K562 (cell line): Measurements from ENCODE around the gene PRRC2A. TPM values are rescaled to one million over a fixed set of nuclear protein-coding genes. Genes with fewer than 3 reads are reported as not detected.
A peak's percentile ranks its signal among the peaks of the same experiment; 100 is the strongest.

Source experiments
- CBFB ChIP-seq: sonication (generic); formaldehyde crosslinking; IDR thresholded peaks from 2 replicates; pipeline ENCODE4 v1.4.0; 2020; ENCODE audit warnings: mild to moderate bottlenecking, missing genetic modification reagents
- EP300 ChIP-seq: IDR thresholded peaks from 2 replicates; pipeline ENCODE4 v1.6.1; 2012; ENCODE audit warnings: low read length, improper control_type of control experiment
- ETV5 ChIP-seq: sonication (generic); formaldehyde crosslinking; IDR thresholded peaks from 2 replicates; pipeline ENCODE4 v1.4.0; 2020; ENCODE audit warnings: low read depth, mild to moderate bottlenecking, missing genetic modification reagents
- FIP1L1 ChIP-seq: fragments of 200-400 bp; formaldehyde crosslinking; IDR thresholded peaks from 2 replicates; pipeline ENCODE4 v1.6.1; 2018; ENCODE audit warnings: mild to moderate bottlenecking, low read depth, low read length; ENCODE audit not compliant: poor library complexity, severe bottlenecking
- LCOR ChIP-seq: sonication (generic); formaldehyde crosslinking; IDR thresholded peaks from 2 replicates; pipeline ENCODE4 v1.8.0; 2022; ENCODE audit warnings: mild to moderate bottlenecking, missing genetic modification reagents
- MEIS2 ChIP-seq: fragments of 450-650 bp; IDR thresholded peaks from 2 replicates; pipeline ENCODE4 v1.6.1; 2014; ENCODE audit warnings: mild to moderate bottlenecking; ENCODE audit not compliant: partially characterized antibody
- MTA1 ChIP-seq: fragments of 450-650 bp; IDR thresholded peaks from 2 replicates; pipeline ENCODE4 v1.6.1; 2017; ENCODE audit warnings: borderline replicate concordance
- NR2C2 ChIP-seq, 2 experiments: fragments of 200-800 bp in 1 of 2; sonication (Bioruptor generic) in 1 of 2; sonication (generic) in 1 of 2; formaldehyde crosslinking in 1 of 2; IDR thresholded peaks; 2 replicates each; pipeline versions ENCODE4 v1.6.1 to v1.8.0; 2016 to 2022; ENCODE audit warnings: mild to moderate bottlenecking in 1 of 2, missing compliant biosample characterization in 1 of 2, missing genetic modification characterization in 1 of 2, missing genetic modification reagents in 1 of 2
- PHF21A ChIP-seq: fragments of 450-650 bp; IDR thresholded peaks from 2 replicates; pipeline ENCODE4 v1.6.1; 2017; ENCODE audit warnings: low read depth, borderline replicate concordance
- POLR2AphosphoS5 ChIP-seq: IDR thresholded peaks from 2 replicates; pipeline ENCODE4 v1.6.1; 2011; ENCODE audit warnings: mild to moderate bottlenecking, low read depth, low read length, moderate library complexity; ENCODE audit not compliant: control insufficient read depth, insufficient read depth
- RAD21 ChIP-seq, 2 experiments: fragments of 250-450 bp in 1 of 2; fragments of 450-650 bp in 1 of 2; sonication (Bioruptor Pico) in 1 of 2; formaldehyde crosslinking in 1 of 2; IDR thresholded peaks in 1 of 2; conservative IDR thresholded peaks in 1 of 2; 2 replicates each; pipeline versions ENCODE4 v1.4.0 to v1.8.0; 2020 to 2022; ENCODE audit warnings: mild to moderate bottlenecking in 2 of 2, moderate library complexity in 1 of 2
- RBBP5 ChIP-seq: fragments of 200-600 bp; sonication (generic); IDR thresholded peaks from 2 replicates; pipeline ENCODE4 v1.6.1; 2012; ENCODE audit warnings: borderline replicate concordance, mild to moderate bottlenecking, low read length, control low read depth, inconsistent platforms; ENCODE audit not compliant: insufficient read depth, poor library complexity, severe bottlenecking
- ZFP1 ChIP-seq: fragments of 450-650 bp; formaldehyde crosslinking; IDR thresholded peaks from 2 replicates; pipeline ENCODE4 v1.4.0; 2020; ENCODE audit warnings: mild to moderate bottlenecking, mixed read lengths
- ZNF217 ChIP-seq: sonication (generic); formaldehyde crosslinking; IDR thresholded peaks from 2 replicates; pipeline ENCODE4 v1.8.0; 2022; ENCODE audit warnings: mild to moderate bottlenecking, missing genetic modification reagents
- polyA plus RNA-seq, 8 experiments: library from polyadenylated mRNA; depleted of rRNA in 4 of 8; stranded (reverse) in 5 of 8; unstranded in 3 of 8; fragments of >200 nt; fragmentation: Nextera tagmentation in 2 of 8; fragmentation: Illumina TruSeq in 1 of 8; extraction: Ambion mirVana in 2 of 8; extraction: Trizol in 1 of 8; gene quantifications; 2 replicates each; pipeline versions ENCODE4 v1.2.1 to v1.2.3, GENCODE V29; 2011 to 2014; ENCODE audit warnings: inconsistent platforms in 1 of 8, missing spikeins in 1 of 8
- total RNA-seq, 7 experiments: library from RNA; depleted of rRNA in 6 of 7; stranded (reverse); fragments of >200 nt in 6 of 7; fragmentation: Illumina TruSeq in 2 of 7; extraction: Trizol in 2 of 7; gene quantifications; 2 replicates each; pipeline versions ENCODE4 v1.2.1 to v1.2.3, GENCODE V29; 2011 to 2021; ENCODE audit warnings: low replicate concordance in 1 of 7
- TF ChIP-seq, protein P1 (sequence below): fragments of 450-650 bp; IDR thresholded peaks from 2 replicates; pipeline ENCODE4 v1.7.1; 2018; ENCODE audit warnings: mild to moderate bottlenecking, low read depth; ENCODE audit not compliant: partially characterized antibody
- TF ChIP-seq, protein P2 (sequence below): sonication (generic); formaldehyde crosslinking; IDR thresholded peaks from 2 replicates; pipeline ENCODE4 v1.8.0; 2022; ENCODE audit warnings: mild to moderate bottlenecking, low read depth, missing genetic modification reagents
- TF ChIP-seq, protein P3 (sequence below), 2 experiments: fragments of 250-450 bp in 1 of 2; fragments of 450-650 bp in 1 of 2; sonication (Bioruptor Pico) in 1 of 2; IDR thresholded peaks; 2 replicates each; pipeline versions ENCODE4 v1.6.1 to v1.8.0; 2016 to 2021; ENCODE audit warnings: mild to moderate bottlenecking in 2 of 2, moderate library complexity in 2 of 2, missing compliant biosample characterization in 1 of 2, missing genetic modification characterization in 1 of 2
- TF ChIP-seq, protein P4 (sequence below): fragments of 450-650 bp; IDR thresholded peaks from 2 replicates; pipeline ENCODE4 v1.6.1; 2018; ENCODE audit warnings: mild to moderate bottlenecking, low read depth; ENCODE audit not compliant: partially characterized antibody

The PRRC2A gene
- total and polyA plus RNA-seq, 9 of the 15 experiments (the other 6 are each of a cell fraction or from before 2014, with no cell fraction given), result 1.0 to 332 (median 63.0) TPM

DNA sequence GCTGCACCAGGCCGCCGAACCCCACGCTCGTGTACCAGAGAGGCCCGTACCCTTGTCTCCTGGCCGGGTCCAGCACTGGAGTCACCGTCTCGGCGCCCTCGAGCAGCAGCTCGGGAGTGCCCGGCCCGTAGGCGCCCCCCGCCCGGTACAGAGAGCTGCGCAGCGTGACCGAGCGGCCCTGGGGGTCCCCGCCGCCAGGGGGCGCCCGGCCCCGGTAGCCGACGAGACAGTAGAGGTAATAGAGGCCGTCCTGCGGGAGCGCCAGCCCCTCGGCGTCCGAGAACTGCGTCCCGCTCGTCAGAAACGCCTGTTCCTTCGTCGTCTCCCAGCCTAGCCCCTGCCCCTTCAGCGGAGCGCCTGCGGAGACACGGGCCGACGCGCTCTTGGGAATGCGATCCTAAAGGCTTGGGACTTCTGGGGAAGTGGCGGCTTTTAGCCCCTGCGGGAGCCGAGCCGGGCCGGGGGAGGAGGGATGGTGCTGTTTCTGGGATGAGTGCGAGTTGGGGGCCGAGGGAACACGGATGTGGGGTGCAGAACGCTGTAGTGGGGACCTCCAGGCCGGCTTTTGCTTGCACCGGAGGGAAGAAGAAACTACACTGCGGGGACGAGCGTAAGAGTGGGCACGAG, 39.6 kb upstream of the PRRC2A start (continued):
- TF ChIP-seq MEIS2 (no peak), FIP1L1 (peak; percentile 96), LCOR (peak; percentile 92), MTA1 (peak; percentile 46; the same call in 1 of the 2 replicates), ZNF217 (CRISPR knock-in tag) (no peak), PHF21A (peak; percentile 69; the same call in 1 of the 2 replicates), ZFP1 (CRISPR knock-in tag) (no peak), POLR2AphosphoS5 (peak; percentile 36; the same call in 1 of the 2 replicates), EP300 (peak; percentile 37), CBFB (CRISPR knock-in tag) (peak; percentile 60; the same call in 1 of the 2 replicates), ETV5 (CRISPR knock-in tag) (peak; percentile 55; the same call in 1 of the 2 replicates), NR2C2 (CRISPR knock-in tag; IDR thresholded peaks at IDR 0.05) (peak; percentile 83), NR2C2 (tag; IDR thresholded peaks at IDR 0.05) (no peak), RAD21 (CRISPR knock-in tag; conservative IDR thresholded peaks at IDR 0.05 in 1 of 2, IDR thresholded peaks at IDR 0.05 in 1 of 2) (peak; percentile 86 to 88), RBBP5 (peak; percentile 76)
- TF ChIP-seq, protein P1, sequence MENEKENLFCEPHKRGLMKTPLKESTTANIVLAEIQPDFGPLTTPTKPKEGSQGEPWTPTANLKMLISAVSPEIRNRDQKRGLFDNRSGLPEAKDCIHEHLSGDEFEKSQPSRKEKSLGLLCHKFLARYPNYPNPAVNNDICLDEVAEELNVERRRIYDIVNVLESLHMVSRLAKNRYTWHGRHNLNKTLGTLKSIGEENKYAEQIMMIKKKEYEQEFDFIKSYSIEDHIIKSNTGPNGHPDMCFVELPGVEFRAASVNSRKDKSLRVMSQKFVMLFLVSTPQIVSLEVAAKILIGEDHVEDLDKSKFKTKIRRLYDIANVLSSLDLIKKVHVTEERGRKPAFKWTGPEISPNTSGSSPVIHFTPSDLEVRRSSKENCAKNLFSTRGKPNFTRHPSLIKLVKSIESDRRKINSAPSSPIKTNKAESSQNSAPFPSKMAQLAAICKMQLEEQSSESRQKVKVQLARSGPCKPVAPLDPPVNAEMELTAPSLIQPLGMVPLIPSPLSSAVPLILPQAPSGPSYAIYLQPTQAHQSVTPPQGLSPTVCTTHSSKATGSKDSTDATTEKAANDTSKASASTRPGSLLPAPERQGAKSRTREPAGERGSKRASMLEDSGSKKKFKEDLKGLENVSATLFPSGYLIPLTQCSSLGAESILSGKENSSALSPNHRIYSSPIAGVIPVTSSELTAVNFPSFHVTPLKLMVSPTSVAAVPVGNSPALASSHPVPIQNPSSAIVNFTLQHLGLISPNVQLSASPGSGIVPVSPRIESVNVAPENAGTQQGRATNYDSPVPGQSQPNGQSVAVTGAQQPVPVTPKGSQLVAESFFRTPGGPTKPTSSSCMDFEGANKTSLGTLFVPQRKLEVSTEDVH, result peak; percentile 9
- TF ChIP-seq, protein P2, sequence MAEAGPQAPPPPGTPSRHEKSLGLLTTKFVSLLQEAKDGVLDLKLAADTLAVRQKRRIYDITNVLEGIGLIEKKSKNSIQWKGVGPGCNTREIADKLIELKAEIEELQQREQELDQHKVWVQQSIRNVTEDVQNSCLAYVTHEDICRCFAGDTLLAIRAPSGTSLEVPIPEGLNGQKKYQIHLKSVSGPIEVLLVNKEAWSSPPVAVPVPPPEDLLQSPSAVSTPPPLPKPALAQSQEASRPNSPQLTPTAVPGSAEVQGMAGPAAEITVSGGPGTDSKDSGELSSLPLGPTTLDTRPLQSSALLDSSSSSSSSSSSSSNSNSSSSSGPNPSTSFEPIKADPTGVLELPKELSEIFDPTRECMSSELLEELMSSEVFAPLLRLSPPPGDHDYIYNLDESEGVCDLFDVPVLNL, result peak; percentile 82
- TF ChIP-seq, protein P3, sequence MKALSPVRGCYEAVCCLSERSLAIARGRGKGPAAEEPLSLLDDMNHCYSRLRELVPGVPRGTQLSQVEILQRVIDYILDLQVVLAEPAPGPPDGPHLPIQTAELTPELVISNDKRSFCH (CRISPR knock-in tag; IDR thresholded peaks at IDR 0.05), result no peak
- TF ChIP-seq, protein P3 (tag; IDR thresholded peaks at IDR 0.05), result peak; percentile 73; the same call in 1 of the 2 replicates
- TF ChIP-seq, protein P4, sequence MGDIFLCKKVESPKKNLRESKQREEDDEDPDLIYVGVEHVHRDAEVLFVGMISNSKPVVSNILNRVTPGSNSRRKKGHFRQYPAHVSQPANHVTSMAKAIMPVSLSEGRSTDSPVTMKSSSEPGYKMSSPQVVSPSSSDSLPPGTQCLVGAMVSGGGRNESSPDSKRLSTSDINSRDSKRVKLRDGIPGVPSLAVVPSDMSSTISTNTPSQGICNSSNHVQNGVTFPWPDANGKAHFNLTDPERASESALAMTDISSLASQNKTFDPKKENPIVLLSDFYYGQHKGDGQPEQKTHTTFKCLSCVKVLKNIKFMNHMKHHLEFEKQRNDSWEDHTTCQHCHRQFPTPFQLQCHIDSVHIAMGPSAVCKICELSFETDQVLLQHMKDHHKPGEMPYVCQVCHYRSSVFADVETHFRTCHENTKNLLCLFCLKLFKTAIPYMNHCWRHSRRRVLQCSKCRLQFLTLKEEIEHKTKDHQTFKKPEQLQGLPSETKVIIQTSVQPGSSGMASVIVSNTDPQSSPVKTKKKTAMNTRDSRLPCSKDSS, result no peak
